ENCODE measurements around the gene NOCT.

GRCh38 chr4:139048026-139048425 lies 32.4 kb downstream of the NOCT start:
- no peak for TF ChIP-seq CTCF (IDR thresholded peaks at IDR 0.05)
- no peak for TF ChIP-seq POLR2A (IDR thresholded peaks at IDR 0.05)

Data from uterus (tissue), 2 donors.